ENCODE results near the gene TERT.
"Not testable (repeated sequence)": the region's sequence is repeated elsewhere in the genome, so short reads cannot be mapped to it uniquely, and the experiment has no call there.

The TERT gene

DNA sequence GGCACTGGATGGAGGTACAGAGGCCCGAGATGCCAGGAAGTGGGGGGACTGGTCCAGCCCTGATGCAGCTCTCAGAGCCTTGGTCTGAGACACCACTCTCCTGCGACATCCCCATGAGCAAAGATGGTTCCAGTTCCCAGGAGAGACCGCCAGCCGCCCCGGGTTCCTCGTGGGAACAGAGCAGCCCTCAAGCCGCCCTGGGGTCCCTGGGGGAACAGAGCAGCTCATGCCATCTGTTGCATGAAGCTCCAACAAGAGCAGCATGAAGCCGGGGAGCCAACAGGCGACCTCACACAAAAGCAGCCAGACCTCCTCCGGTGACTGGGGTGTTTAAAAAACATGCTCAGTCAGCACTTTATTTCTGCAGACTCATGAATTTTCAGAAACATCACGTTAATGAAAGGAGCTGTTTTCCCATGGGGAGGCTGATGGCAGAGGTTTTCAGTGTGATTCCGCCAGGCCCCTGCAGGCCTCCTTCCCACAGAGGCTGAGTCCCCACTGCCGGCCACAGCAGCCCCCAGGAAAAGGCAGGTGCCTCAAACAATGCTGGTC is 63.4 kb downstream of the TERT start:
- DNase-seq, result no peak

DNA sequence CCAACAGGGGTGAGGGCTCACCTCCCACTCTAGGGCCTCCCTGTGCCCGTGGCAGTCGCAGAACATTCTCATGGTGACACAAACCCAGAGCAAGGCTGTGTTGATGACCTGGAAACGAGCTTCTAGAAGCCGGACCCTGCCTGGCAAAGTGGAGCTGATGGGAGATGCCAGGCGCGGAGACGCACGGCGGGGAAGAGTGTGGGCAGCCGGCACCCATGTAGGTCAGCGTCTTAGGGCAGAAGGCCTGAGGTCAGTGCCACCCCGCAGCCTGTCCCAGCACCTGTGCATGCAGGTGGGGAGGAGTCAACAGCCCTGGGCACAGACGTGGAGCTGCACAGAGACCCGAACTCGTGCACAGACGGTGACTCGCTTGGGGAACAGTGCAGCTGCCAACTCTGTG is 64.3 kb downstream of the TERT start:
- no peak for DNase-seq

DNA sequence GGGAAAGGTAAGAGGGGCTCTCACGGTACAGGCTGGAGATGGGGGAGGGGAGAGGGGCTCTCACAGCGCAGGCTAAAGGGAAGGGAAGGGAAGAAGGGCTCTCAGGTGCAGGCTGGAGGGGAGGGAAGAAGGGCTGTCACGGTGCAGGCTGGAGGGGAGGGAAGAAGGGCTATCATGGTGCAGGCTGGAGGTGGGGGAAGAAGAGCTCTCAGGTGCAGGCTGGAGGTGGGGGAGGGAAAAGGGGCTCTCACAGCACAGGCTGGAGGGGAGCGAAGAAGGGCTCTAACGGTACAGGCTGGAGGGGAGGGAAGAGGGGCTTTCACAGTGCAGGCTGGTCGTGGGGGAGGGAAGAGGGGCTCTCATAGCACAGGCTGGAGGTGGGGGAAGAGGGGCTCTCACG is 65.0 kb downstream of the TERT start:
- DNase-seq, result no peak

DNA sequence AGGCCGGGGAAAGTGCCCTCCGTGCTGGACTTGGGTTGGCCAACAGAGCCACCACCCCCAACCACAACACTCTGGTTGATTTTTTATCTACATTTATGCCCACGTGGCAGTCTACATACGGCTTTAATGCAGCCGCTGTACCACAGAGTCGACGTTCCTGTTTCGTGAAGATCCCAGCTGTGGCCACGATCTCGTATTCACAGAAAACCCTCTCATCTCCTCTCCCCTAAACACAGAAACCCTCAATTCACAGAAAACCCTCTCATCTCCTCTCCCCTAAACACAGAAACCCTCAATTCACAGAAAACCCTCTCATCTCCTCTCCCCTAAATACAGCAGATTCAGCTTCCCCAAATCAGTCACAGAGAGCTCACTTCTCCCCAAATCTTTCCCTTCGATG is 65.8 kb downstream of the TERT start:
- not testable (repeated sequence) for DNase-seq

DNA sequence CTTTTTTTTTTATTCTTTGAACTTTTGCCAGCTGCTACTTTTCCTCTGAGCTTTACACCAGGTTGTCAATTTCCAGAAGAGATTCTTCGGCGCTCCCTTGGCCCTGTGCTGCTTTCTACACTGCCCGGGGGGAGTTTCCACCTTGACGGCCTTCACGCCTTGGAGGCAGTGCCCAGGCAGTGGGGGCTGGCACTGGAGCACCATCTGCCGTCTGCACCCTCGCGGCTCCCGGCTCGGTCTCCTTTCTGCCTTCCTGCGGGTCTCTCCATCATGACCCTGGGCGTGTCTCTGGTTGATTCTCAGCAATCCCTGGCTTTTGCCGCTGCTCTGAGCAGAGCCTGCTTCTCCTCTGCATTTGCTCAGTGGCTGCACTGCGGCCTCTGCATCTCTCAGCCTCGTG is 66.7 kb downstream of the TERT start:
- no peak for DNase-seq

DNA sequence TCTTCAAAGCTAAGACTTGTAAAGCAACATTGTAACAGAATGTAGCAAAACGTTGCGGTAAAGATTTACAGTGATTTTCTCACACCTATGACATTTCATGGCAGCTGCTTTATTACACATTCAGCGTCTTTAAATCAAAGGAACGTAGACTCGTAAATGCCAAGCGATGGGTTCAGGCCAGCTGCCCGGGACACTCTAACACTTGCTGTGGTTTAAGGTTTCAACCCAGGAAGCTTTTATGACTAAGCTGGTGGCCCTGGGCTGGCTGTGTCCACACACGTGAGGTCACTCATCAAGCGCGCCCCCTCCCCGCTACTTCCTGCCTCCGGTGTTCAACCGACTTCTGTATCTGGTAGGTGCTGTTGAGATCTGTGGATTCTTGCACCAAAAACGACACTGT is 67.2 kb downstream of the TERT start:
- no peak for DNase-seq

DNA sequence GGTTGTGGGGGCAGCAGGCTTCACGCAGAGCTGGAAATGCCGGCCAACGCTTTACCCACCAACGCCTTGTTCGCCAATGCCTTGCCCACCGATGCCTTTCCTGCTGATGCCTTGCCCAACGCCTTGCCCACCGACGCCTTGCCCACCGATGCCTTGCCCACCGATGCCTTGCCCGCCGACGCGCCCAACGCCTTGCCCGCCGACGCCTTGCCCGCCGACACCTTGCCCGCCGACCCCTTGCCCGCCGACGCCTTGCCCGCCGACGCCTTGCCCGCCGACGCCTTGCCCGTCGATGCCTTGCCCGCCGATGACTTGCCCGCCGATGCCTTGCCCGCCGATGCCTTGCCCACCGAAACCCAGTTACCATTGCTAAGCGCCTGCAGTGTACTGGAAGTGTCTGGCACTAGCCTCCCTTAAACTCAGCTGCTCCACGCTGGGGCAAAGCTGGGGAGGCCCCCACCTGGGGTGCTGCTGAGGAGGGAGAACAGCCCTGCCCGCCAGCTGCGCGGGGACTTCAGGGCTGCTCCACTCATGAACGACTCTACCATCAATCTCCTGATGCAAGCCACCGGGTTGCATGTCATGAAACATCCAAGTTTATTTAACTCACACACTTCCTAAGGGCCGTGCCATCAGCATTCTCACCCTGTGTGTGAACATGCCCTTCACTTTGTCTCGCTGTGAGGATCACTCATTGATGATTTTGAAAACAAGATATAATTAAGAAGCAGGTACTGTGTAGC is 67.9 kb downstream of the TERT start:
- DNase-seq, result no peak

DNA sequence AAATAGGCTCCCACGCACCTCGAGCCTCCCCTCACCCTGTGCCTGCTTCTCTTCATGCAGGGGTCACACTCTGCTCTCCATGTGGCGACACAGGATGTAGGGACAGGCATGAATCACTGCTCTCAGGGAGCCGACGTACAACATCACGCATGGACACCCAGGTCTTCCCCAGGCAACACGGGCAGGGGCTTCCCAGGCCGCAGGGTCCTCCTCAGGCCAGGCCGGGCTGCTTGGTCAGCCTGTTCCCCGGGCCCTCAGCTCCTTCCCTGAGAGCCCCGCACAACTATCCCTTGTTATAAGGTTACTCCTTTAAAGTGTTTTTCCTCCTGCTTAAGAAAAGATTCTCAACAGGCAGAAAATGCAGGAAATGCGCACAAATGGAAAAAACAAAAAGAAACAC is 68.6 kb downstream of the TERT start:
- DNase-seq, result no peak

DNA sequence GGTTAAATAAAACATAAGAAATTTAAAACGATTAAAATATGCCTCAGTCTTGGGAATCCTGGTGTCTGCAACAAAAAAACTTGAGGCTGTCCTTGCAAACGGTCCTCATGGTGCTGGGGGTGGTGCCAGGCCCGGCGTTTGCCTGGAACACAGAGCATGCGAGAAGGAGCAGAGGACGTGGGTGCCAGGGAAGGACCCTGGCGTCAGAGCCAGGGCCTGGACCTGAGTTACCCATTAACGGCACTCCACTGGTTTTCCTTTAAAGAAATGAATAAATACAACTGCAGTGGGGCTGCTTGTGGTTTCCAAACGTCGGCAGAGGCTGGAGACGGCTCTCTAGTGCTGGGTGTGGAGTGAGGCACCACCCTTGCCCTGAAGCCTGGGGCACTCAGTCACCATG is 69.8 kb downstream of the TERT start, which contains the start of gene SLC6A18:
SLC6A18 (plus strand) TSS at position 301 of the 400 bp plus-strand sequence; CDS start at position 398, 97 bp downstream.
- DNase-seq, result no peak

DNA sequence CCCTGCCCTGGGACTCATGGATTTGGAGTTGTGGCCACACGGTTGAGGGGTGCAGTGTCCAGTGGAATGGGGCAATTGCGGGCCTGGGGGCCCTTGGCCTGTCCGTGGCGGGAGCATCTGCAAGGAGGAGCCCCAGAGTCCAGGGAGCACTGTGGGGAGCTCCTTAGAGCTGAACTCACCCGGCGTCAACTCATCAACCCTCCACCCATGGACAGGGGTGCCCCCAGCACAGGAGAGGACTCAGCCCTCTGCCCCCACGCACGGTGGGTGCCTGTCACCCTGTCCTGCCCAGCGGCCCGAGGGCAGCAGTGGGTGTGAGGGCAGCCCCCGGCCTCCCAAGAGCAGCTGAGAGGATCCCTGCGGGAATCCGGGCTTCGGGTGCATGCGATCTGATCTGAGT is 70.2 kb downstream of the TERT start:
- no peak for DNase-seq

DNA sequence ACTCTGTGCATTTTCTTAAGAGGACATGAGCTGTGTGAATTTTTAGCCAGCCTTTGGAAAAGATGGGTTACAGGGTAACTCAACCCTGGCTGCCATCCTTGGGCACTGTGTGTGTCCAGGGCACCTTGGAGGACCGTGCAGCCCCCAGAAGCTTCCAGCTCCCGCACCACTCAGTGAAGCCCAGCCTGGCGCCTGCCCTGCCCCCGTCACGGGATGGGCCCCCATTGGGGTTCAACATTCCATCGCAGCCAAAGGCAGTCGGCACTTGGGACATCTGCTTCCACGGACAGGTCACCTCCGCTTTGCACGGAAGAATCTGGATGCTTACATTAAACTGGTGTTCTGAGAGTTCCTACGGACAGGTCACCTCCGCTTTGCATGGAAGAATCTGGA is 71.6 kb downstream of the TERT start:
- no peak for DNase-seq

DNA sequence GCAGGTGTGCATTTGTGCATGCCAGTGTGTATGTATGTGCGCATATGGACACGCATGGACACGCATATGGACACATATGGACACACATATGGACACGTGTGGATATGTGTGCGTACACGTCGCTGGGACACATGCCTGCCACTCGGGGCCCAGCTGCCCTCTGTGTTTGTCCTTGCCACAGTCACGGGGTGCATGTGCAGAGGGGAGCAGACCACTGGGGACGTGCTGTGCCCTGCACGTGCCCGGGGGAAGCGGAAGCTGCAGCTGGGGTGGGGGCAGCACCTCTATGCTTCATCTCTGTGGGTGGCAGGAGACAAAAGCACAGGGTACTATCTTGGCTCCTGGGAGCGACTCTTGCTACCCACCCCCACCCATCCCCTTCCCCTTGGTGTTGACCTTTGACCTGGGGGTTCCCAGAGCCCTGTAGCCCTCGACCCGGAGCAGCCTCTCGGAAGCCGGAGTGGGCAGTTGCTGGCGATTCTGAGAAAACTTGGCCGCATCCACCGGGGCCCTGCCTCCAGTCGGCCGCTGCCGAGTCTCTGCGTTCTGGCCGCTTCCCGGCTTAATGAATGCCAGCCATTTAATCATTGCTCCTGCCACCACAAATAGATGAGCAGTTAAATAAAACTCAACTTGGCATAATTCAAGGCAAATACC is 72.1 kb downstream of the TERT start:
- no peak for DNase-seq

DNA sequence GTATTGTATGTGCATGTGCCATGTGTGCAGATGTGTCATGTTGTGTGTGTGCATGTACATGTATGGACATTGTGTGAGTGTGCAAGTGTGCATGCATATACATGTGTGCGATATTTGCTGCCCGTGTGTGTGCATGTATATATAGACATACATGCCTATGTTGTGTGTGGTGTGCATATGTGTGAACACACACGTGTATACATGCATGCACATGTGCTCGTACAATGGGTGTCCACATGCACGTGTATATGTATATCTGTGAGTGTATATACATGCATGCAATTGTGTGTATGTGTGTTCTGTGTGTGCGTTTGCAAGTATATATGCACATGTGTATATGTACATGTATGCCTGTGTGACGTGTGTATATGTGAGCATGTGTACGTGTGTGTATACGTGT is 72.7 kb downstream of the TERT start:
- DNase-seq, result no peak

DNA sequence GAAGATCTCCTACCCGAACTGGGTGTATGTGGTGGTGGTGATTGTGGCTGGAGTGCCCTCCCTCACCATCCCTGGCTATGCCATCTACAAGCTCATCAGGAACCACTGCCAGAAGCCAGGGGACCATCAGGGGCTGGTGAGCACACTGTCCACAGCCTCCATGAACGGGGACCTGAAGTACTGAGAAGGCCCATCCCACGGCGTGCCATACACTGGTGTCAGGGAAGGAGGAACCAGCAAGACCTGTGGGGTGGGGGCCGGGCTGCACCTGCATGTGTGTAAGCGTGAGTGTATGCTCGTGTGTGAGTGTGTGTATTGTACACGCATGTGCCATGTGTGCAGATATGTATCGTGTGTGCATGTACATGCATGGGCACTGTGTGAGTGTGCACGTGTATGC is 73.1 kb downstream of the TERT start:
- no peak for DNase-seq

DNA sequence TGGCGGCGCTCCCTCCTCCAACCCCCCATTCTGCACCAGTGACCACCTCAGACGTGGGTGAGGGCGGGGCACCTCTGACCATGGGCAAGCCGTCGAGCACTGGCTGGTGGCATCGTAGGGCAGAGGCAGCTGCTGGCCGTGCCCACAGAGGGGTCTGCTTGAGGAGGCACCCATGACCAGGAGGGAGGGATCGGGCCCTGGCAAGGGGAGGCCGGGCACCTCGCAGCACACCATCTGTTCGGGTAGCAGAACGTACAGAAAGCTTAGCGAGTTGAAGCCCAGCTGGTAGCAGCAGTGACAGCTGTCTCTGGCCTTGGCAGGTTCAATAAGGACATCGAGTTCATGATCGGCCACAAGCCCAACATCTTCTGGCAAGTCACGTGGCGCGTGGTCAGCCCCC is 74.0 kb downstream of the TERT start:
- no peak for DNase-seq

DNA sequence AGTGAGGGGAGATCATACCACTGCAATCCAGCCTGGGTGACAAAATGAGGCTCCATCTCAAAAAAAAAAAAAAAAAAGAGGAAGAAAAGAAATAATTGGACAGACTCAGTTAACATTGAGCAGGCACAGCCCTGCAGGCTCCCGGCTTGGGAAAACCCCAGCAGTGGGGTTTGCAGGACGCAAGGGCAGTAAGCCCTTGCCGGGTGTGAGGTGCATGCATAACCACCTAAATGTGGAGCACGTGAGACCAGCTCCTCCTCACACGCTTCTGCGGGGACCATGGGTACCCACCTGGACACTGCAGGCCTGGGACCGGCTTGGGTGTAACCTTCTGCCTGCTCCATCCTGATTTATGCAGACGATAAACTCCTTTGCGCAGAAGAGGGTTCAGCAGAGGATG is 74.5 kb downstream of the TERT start:
- DNase-seq, result no peak

DNA sequence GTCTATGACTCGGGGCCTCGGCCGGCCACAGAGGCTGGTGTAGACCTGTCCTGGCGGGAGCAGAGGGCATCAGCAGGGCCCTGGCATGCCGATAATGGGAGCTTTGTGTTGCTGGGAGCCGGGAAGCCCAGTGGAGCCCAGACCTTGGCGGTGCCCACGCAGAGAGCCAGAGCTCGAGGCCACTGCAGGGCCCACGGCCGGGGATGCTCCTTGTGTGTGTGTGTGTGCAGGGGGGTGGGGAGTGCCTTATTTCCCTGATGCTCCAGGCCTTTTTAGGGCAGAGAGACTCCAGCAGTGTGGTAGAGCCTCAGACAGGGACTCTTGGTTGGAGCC is 75.1 kb downstream of the TERT start:
- no peak for DNase-seq

DNA sequence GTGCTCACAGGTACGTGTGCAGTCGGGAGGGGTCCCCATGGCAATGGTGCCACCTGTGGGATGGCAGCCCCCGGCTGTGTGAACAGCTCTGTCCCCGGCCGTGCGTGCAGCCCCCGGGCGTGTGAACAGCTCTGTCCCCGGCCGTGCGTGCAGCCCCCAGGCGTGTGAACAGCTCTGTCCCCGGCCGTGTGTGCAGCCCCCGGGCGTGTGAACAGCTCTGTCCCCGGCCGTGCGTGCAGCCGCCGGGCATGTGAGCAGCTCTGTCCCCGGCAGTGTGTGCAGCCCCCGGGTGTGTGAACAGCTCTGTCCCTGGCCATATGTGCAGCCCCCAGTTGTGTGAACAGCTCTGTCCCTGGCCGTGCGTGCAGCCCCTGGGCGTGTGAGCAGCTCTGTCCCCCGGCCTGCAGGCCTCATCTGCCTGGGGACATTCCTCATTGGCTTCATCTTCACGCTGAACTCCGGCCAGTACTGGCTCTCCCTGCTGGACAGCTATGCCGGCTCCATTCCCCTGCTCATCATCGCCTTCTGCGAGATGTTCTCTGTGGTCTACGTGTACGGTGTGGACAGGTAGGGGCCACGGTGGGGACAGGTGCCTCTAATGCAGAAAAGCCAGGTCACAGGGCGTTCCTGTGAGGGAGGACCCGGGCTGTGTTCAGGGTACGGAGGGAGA is 75.6 kb downstream of the TERT start:
- no peak for DNase-seq

DNA sequence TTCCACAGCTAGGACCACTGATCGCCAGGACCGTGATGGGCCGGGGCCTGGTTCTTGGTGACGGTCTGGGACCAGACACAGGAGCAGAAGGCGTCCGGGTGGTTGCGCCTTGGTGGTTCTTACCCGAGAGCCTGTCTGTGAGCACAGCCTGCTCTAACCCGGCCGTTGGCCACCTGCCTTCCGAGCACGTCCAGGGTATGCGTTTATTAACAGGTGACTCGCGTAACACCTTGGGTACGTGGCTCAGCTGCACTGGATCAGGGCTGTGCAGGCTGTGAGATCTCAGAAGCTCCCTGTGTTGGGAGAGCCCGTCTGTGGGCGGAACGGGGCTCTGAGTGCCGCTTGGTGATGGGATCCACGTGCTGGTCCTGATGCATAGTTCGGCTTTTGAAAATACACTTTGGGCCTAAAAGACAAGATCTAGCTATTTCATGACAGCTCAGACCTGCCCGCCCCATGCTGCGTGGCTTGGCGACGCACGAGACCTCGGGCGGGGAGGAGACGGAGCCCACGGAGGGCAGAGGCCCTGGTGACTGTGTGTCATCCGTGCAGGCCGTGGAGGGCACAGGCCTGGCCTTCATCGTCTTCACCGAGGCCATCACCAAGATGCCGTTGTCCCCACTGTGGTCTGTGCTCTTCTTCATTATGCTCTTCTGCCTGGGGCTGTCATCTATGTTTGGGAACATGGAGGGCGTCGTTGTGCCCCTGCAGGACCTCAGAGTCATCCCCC is 76.4 kb downstream of the TERT start:
- DNase-seq, result no peak

DNA sequence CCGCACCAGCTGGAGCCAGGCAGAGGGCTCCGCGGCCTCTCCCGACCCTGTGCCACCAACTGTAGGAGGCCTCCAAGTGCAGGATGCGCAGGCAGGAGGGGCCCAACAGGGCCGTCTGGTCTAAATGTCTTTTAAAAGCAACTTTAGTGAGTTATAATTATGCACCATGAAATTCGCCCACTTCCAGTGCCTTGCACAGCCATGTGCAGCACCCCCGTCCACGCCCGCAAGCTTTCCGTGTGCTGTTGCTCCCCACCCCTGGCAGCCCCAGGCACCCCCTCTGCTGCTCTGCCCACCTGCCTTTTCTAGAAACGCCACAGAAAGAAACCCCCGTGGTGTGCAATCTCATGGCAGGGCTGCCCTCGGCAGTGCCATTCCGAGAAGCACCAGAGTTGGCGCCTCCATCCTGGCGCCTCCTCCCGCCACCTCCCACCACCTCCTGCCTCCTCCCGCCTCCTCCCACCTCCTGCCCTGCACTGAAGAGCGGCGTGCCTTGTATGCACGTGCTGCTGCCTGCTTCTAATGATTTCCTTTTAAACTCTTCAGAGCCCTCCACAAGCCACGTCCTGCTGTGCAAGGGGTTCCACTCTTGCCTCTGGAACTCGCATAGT is 77.2 kb downstream of the TERT start:
- no peak for DNase-seq

DNA sequence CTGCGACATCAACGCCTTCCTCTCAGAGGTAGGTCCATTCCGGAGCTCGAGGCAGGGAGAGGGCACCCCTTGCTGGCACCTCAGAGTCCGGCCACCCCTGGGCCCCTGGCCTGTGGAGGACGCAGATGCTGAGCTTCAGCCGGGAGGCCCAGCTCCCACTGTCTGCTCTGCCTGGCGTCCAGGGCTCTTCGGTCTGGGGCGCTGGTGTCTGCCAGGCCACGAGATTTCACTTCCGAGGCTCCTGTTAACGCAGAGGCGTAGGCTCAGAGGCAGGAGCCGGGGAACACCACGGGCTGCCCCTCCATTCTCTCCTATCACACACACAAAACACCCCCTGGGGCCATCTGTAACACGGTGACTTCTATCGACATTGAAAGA is 78.0 kb downstream of the TERT start:
- DNase-seq, result no peak

DNA sequence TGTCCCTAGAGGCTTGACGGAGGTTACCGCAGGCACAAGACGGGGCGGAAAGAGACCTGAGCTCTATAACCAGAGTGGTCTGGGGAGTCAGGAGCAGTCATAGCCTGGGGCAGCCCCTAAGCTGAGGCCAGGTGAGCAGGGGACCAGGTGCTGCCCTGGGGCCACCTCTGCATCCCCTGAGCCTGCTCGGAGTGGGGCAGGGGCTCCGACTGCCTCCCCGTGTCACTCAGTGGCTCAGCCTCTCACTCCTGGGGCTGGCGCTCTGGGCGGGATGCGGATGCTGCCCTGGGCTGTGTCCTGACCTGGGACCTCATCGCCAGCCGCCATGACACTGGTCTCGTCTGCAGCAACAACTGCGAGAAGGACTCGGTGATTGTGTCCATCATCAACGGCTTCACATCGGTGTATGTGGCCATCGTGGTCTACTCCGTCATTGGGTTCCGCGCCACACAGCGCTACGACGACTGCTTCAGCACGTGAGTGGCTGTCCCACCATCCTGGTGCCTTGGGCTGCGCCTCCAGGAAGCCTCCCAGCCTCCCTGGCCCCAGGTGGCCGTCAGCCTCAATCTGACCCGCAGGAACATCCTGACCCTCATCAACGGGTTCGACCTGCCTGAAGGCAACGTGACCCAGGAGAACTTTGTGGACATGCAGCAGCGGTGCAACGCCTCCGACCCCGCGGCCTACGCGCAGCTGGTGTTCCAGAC is 78.5 kb downstream of the TERT start:
- no peak for DNase-seq
